Sigmoid colon (tissue), 4 donors: ENCODE results near the gene TRIM74.
"Not testable (repeated sequence)": the region's sequence is repeated elsewhere in the genome, so short reads cannot be mapped to it uniquely, and the experiment has no call there.

ENCODE experiments used
- CTCF ChIP-seq, 4 experiments: fragments of 450-650 bp in 3 of 4; fragments of 200-600 bp in 1 of 4; IDR thresholded peaks; one replicate each; pipeline ENCODE4 v1.5.1; 2016 to 2019; ENCODE audit warnings: antibody characterized with exemption in 4 of 4, mild to moderate bottlenecking in 3 of 4, moderate library complexity in 2 of 4
- EP300 ChIP-seq, 4 donors: sonication (generic); formaldehyde crosslinking; IDR thresholded peaks; one replicate each; pipeline ENCODE4 v1.6.1; 2017; ENCODE audit warnings: antibody characterized with exemption in 4 of 4
- POLR2A ChIP-seq, 2 donors: fragments of 450-650 bp; IDR thresholded peaks; one replicate each; pipeline ENCODE4 v1.6.1; 2016; ENCODE audit warnings: antibody characterized with exemption in 2 of 2, mild to moderate bottlenecking in 2 of 2, moderate library complexity in 2 of 2
- POLR2AphosphoS5 ChIP-seq, 4 donors: sonication (generic); formaldehyde crosslinking; IDR thresholded peaks; one replicate each; pipeline ENCODE4 v1.6.1; 2017; ENCODE audit warnings: antibody characterized with exemption in 4 of 4

GRCh38 chr7:72961346-72961650 is 8.0 kb downstream of the TRIM74 start:
- not testable (repeated sequence) for TF ChIP-seq CTCF, POLR2A, POLR2AphosphoS5, EP300 (IDR thresholded peaks at IDR 0.05)
